Measurements from ENCODE around the gene MKLN1. TPM values are rescaled to one million over a fixed set of nuclear protein-coding genes. Genes with fewer than 3 reads are reported as not detected.

The MKLN1 gene
- total RNA-seq, 1 experiment from 2014 or later, result 34.3 TPM

DNA sequence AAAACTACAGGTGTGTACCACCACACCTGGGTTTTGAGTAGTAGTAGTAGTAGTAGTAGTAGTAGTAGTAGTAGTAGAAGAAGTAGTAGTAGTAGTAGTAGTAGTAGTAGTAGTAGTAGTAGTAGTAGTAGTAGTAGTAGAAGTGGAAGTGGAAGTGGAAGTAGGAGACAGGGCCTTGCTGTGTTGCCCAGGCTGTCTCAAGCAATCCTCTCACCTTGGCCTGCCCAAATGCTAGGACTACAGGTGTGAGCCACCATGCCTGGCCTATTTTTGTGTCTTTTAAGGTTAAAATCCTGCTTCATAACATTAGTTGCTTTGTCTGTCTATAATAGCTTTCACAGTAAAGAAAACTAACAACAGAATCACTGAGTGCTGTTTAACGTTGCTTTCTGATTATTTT, 117.0 kb downstream of the MKLN1 start:
- H3K27ac Mint-ChIP-seq, result peak overlapping the region in 1 of 3 experiments; percentile 9; a peak in 3 of 7 replicates
- no peak overlapping the region for H3K4me3 Mint-ChIP-seq

More for the DNA sequence above, 117.0 kb downstream of the MKLN1 start:
- no peaks in the 10 kb centered on the region for H3K9me3 Mint-ChIP-seq
- Histone ChIP-seq H4K20me1 (ENCODE audit: control insufficient read depth, insufficient read depth, insufficient read length) (no peaks in the 10 kb centered on the region), H3K4me2 (ENCODE audit: insufficient read depth, insufficient read length, low read length) (no peak overlapping the region), H3K9ac (ENCODE audit: extremely low read depth, insufficient read length, low read length) (no peak overlapping the region), H2BK5ac (ENCODE audit: insufficient read length, low read length) (no peak overlapping the region), H3T11ph (ENCODE audit: low read length) (no peak overlapping the region), H3K56ac (ENCODE audit: insufficient read length, low read depth, low read length) (no peak overlapping the region), H3K23me2 (ENCODE audit: insufficient read length, low read depth, low read length, poor library complexity, severe bottlenecking) (no peaks in the 10 kb centered on the region), H4K91ac (ENCODE audit: insufficient read length, low read depth, low read length) (no peak overlapping the region), H2BK15ac (ENCODE audit: low read depth, low read length) (no peak overlapping the region), H3K23ac (ENCODE audit: insufficient read length, low read depth, low read length) (no peak overlapping the region), H2AK5ac (ENCODE audit: insufficient read length, low read length) (no peak overlapping the region), H3K79me2 (ENCODE audit: insufficient read depth, low read length) (no peaks in the 10 kb centered on the region), H2BK12ac (ENCODE audit: insufficient read length, low read depth, low read length) (no peak overlapping the region), H3K27ac (ENCODE audit: insufficient read length, low read depth, low read length) (no peak overlapping the region), H2AFZ (ENCODE audit: low read length) (no peak overlapping the region), H3K79me1 (ENCODE audit: insufficient read depth, low read depth, low read length, poor library complexity, severe bottlenecking) (no peaks in the 10 kb centered on the region), H3K27me3 (ENCODE audit: insufficient read depth, low read length) (no peaks in the 10 kb centered on the region), H3K18ac (ENCODE audit: insufficient read length, low read depth, low read length) (no peak overlapping the region), H4K8ac (replicated peaks; ENCODE audit: insufficient read length, low read depth, low read length) (no peak overlapping the region), H2BK20ac (ENCODE audit: low read depth, low read length, poor library complexity, severe bottlenecking) (no peak overlapping the region), H3K14ac (ENCODE audit: insufficient read depth, low read length) (no peak overlapping the region), H3K9me3 (ENCODE audit: control insufficient read depth, low read depth, low read length) (no peaks in the 10 kb centered on the region), H3K4me1 (ENCODE audit: insufficient read depth, low read length) (no peaks in the 10 kb centered on the region; the same call in 1 of the 2 replicates), H4K5ac (ENCODE audit: insufficient read length, low read depth, low read length) (no peak overlapping the region), H2BK120ac (ENCODE audit: low read depth, low read length, poor library complexity, severe bottlenecking) (no peak overlapping the region), H3K4ac (ENCODE audit: low read depth, low read length) (no peak overlapping the region)
- peaks cover 5 to 14% of the 10 kb centered on the region in 2 experiments for H3K4me1 Mint-ChIP-seq
- DNase-seq, result no peak
- no CpG with 5 or more reads among the region's 1 CpG for WGBS (ENCODE audit: extremely low coverage, insufficient read length, low lambda C conversion rate)
- peaks cover 12 to 24% (median 22%) of the 10 kb centered on the region in 3 experiments; a peak in 5 of 7 replicates for H3K36me3 Mint-ChIP-seq (ENCODE audit: insufficient read depth in 1 of 3, low read depth in 3 of 3)
- no peaks in the 10 kb centered on the region for H3K27me3 Mint-ChIP-seq (ENCODE audit: low read depth)
- TF ChIP-seq, protein P1, sequence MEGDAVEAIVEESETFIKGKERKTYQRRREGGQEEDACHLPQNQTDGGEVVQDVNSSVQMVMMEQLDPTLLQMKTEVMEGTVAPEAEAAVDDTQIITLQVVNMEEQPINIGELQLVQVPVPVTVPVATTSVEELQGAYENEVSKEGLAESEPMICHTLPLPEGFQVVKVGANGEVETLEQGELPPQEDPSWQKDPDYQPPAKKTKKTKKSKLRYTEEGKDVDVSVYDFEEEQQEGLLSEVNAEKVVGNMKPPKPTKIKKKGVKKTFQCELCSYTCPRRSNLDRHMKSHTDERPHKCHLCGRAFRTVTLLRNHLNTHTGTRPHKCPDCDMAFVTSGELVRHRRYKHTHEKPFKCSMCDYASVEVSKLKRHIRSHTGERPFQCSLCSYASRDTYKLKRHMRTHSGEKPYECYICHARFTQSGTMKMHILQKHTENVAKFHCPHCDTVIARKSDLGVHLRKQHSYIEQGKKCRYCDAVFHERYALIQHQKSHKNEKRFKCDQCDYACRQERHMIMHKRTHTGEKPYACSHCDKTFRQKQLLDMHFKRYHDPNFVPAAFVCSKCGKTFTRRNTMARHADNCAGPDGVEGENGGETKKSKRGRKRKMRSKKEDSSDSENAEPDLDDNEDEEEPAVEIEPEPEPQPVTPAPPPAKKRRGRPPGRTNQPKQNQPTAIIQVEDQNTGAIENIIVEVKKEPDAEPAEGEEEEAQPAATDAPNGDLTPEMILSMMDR (conservative IDR thresholded peaks at IDR 0.05), result no peak
